GM23338 (cell line): Measurements from ENCODE around the gene NKX2-4. TPM values are rescaled to one million over a fixed set of nuclear protein-coding genes. Genes with fewer than 3 reads are reported as not detected.

Experiments used
- ATAC-seq: fragments of 200-7000 bp; cut with Tn5 transposase; 3 replicates; pipeline ENCODE4 v1.9.1; 2020
- DNase-seq: peaks from one replicate; pipeline ENCODE4 v3.0.0-alpha.2; 2015; ENCODE audit warnings: low spot score
- H2AFZ ChIP-seq: fragments of 200-600 bp; sonication (generic); 2 replicates; pipeline ENCODE4 v1.8.0; 2016; ENCODE audit warnings: antibody characterized with exemption, mild to moderate bottlenecking, moderate library complexity
- H3F3A ChIP-seq: fragments of 200-600 bp; sonication (generic); replicated peaks from 2 replicates; pipeline ENCODE4 v1.8.0; 2017; ENCODE audit warnings: antibody characterized with exemption, mixed run types, low read depth
- H3K27ac ChIP-seq: fragments of 200-600 bp; sonication (generic); 2 replicates; pipeline ENCODE4 v1.6.1; 2016; ENCODE audit warnings: low read depth
- H3K27me3 ChIP-seq: fragments of 200-600 bp; sonication (generic); 2 replicates; pipeline ENCODE4 v1.8.0; 2016; ENCODE audit warnings: mild to moderate bottlenecking, mixed run types, moderate library complexity; ENCODE audit not compliant: insufficient read depth
- H3K36me3 ChIP-seq: fragments of 200-600 bp; sonication (generic); 2 replicates; pipeline ENCODE4 v1.8.0; 2016; ENCODE audit warnings: mild to moderate bottlenecking; ENCODE audit not compliant: insufficient read depth
- H3K4me1 ChIP-seq: fragments of 200-600 bp; sonication (generic); 2 replicates; pipeline ENCODE4 v1.8.0; 2016; ENCODE audit warnings: mild to moderate bottlenecking, moderate library complexity; ENCODE audit not compliant: insufficient read depth
- H3K4me2 ChIP-seq: fragments of 200-600 bp; sonication (generic); 2 replicates; pipeline ENCODE4 v1.7.1; 2017; ENCODE audit warnings: mixed run types
- H3K4me3 ChIP-seq: fragments of 200-600 bp; sonication (generic); 2 replicates; pipeline ENCODE4 v1.6.1; 2016; ENCODE audit warnings: mixed run types
- H3K79me2 ChIP-seq: fragments of 200-600 bp; sonication (generic); replicated peaks from 2 replicates; pipeline ENCODE4 v1.8.0; 2017; ENCODE audit warnings: mild to moderate bottlenecking; ENCODE audit not compliant: insufficient read depth
- H3K9me2 ChIP-seq: fragments of 200-600 bp; sonication (generic); 2 replicates; pipeline ENCODE4 v1.8.0; 2017; ENCODE audit not compliant: insufficient read depth
- H4K20me1 ChIP-seq: fragments of 200-600 bp; sonication (generic); replicated peaks from 2 replicates; pipeline ENCODE4 v1.8.0; 2017; ENCODE audit warnings: mild to moderate bottlenecking; ENCODE audit not compliant: insufficient read depth
- H3K27ac Mint-ChIP-seq: 2 replicates; pipeline ENCODE4 v1.8.0; 2020; ENCODE audit warnings: inconsistent platforms, mild to moderate bottlenecking, moderate library complexity, mixed read lengths
- H3K27me3 Mint-ChIP-seq: 3 replicates; pipeline ENCODE4 v1.8.0; 2022; ENCODE audit warnings: low read depth, mild to moderate bottlenecking, moderate library complexity, mixed read lengths, inconsistent platforms; ENCODE audit not compliant: insufficient read depth, poor library complexity
- H3K36me3 Mint-ChIP-seq: 3 replicates; pipeline ENCODE4 v1.8.0; 2021; ENCODE audit warnings: low read depth, mild to moderate bottlenecking, inconsistent platforms, moderate library complexity, mixed read lengths
- H3K4me1 Mint-ChIP-seq: 3 replicates; pipeline ENCODE4 v1.8.0; 2020; ENCODE audit warnings: mild to moderate bottlenecking, inconsistent platforms, mixed read lengths
- H3K4me3 Mint-ChIP-seq: 3 replicates; pipeline ENCODE4 v1.8.0; 2021; ENCODE audit warnings: moderate library complexity, mild to moderate bottlenecking, inconsistent platforms, mixed read lengths
- H3K9me3 Mint-ChIP-seq: 3 replicates; pipeline ENCODE4 v1.8.0; 2020; ENCODE audit warnings: moderate library complexity, mild to moderate bottlenecking, inconsistent platforms, mixed read lengths
- CREB1 ChIP-seq: fragments of 250-450 bp; sonication (Bioruptor Pico); IDR thresholded peaks from 2 replicates; pipeline ENCODE4 v1.5.0; 2020; ENCODE audit warnings: low read depth, mild to moderate bottlenecking, moderate library complexity
- EZH2 ChIP-seq: fragments of 200-600 bp; sonication (generic); IDR thresholded peaks from one replicate; pipeline ENCODE4 v1.8.0; 2017; ENCODE audit warnings: antibody characterized with exemption, mild to moderate bottlenecking, low read depth; ENCODE audit not compliant: unreplicated experiment
- EZH2phosphoT487 ChIP-seq: fragments of 200-600 bp; sonication (generic); IDR thresholded peaks from one replicate; pipeline ENCODE4 v1.8.1; 2018; ENCODE audit warnings: antibody characterized with exemption; ENCODE audit not compliant: unreplicated experiment
- JUNB ChIP-seq: IDR thresholded peaks from one replicate; pipeline ENCODE4 v1.6.1; 2016; ENCODE audit warnings: antibody characterized with exemption; ENCODE audit not compliant: unreplicated experiment
- NANOG ChIP-seq: IDR thresholded peaks from 2 replicates; pipeline ENCODE4 v1.6.1; 2016; ENCODE audit warnings: antibody characterized with exemption, borderline replicate concordance
- POLR2AphosphoS5 ChIP-seq: IDR thresholded peaks from 2 replicates; pipeline ENCODE4 v1.6.1; 2016; ENCODE audit warnings: antibody characterized with exemption, low read depth
- STAT1 ChIP-seq: IDR thresholded peaks from one replicate; pipeline ENCODE4 v1.6.1; 2016; ENCODE audit warnings: antibody characterized with exemption; ENCODE audit not compliant: unreplicated experiment
- ZNF114 ChIP-seq: fragments of 250-450 bp; sonication (Bioruptor Pico); IDR thresholded peaks from 2 replicates; pipeline ENCODE4 v1.5.0; 2020; ENCODE audit warnings: mild to moderate bottlenecking, moderate library complexity
- ZNF331 ChIP-seq: fragments of 250-450 bp; sonication (Bioruptor Pico); IDR thresholded peaks from 2 replicates; pipeline ENCODE4 v1.5.0; 2020; ENCODE audit warnings: low read depth, mild to moderate bottlenecking, moderate library complexity
- polyA plus RNA-seq: library from polyadenylated mRNA; unstranded; fragments of >200 nt; fragmentation: Nextera tagmentation; extraction: Ambion mirVana; gene quantifications from 2 replicates; pipeline ENCODE4 v1.2.1, GENCODE V29; 2016
- total RNA-seq: library from RNA; depleted of rRNA; stranded (reverse); fragments of >200 nt; shearing (Covaris generic); gene quantifications from 2 replicates; pipeline ENCODE4 v1.2.3, GENCODE V29; 2014
- TF ChIP-seq, protein P1 (sequence below), 2 experiments: fragments of 200-600 bp in 1 of 2; sonication (generic) in 1 of 2; conservative IDR thresholded peaks; 2 replicates each; pipeline versions ENCODE4 v1.5.1 to v1.6.1; 2016 to 2017; ENCODE audit warnings: antibody characterized with exemption in 2 of 2, low read depth in 2 of 2, mild to moderate bottlenecking in 2 of 2, moderate library complexity in 1 of 2
- TF ChIP-seq, protein P2 (sequence below): fragments of 250-450 bp; sonication (Bioruptor Pico); IDR thresholded peaks from 2 replicates; pipeline ENCODE4 v1.5.0; 2020; ENCODE audit warnings: mild to moderate bottlenecking, moderate library complexity
- TF ChIP-seq, protein P3 (sequence below): IDR thresholded peaks from 2 replicates; pipeline ENCODE4 v1.6.1; 2016; ENCODE audit warnings: antibody characterized with exemption
- TF ChIP-seq, protein P4 (sequence below): IDR thresholded peaks from one replicate; pipeline ENCODE4 v1.6.1; 2018; ENCODE audit warnings: antibody characterized with exemption; ENCODE audit not compliant: unreplicated experiment

NKX2-4 gene
- total and polyA plus RNA-seq, 2 experiments from 2014 or later, result 0.61 to 2.1 TPM

DNA sequence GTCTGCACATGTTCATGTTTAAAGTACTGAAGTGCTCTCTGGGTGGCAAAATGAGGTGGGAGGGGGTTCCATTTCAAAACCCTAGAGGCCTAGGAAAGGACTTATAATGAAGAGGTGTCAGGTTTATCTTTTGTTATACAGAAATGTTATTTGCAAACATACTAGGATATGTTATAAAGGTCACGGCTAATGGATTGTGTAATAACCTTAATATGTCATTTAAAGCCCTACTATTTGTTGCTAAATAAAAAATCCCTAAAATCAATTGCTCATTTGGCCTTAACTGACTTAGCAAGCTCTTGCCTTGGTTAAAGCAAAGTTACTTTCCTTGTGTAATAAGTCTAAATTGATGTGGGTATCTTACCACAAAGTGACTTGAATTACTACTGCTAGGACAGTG, 8.8 kb downstream of the NKX2-4 start:
- Histone ChIP-seq H3K4me3 (no peak overlapping the region), H2AFZ (no peak overlapping the region), H3K27me3 (peaks cover 41% of the 10 kb centered on the region), H3K79me2 (no peaks in the 10 kb centered on the region), H3K4me2 (no peak overlapping the region), H3F3A (0 out of 2 replicates have a peak, but pooled peaks cover 4% of the 10 kb centered on the region), H3K4me1 (peaks cover 32% of the 10 kb centered on the region), H3K36me3 (no peaks in the 10 kb centered on the region; the same call in 1 of the 2 replicates), H3K27ac (no peak overlapping the region), H4K20me1 (peaks cover 22% of the 10 kb centered on the region), H3K9me2 (no peaks in the 10 kb centered on the region)
- TF ChIP-seq, protein P1, sequence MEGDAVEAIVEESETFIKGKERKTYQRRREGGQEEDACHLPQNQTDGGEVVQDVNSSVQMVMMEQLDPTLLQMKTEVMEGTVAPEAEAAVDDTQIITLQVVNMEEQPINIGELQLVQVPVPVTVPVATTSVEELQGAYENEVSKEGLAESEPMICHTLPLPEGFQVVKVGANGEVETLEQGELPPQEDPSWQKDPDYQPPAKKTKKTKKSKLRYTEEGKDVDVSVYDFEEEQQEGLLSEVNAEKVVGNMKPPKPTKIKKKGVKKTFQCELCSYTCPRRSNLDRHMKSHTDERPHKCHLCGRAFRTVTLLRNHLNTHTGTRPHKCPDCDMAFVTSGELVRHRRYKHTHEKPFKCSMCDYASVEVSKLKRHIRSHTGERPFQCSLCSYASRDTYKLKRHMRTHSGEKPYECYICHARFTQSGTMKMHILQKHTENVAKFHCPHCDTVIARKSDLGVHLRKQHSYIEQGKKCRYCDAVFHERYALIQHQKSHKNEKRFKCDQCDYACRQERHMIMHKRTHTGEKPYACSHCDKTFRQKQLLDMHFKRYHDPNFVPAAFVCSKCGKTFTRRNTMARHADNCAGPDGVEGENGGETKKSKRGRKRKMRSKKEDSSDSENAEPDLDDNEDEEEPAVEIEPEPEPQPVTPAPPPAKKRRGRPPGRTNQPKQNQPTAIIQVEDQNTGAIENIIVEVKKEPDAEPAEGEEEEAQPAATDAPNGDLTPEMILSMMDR (conservative IDR thresholded peaks at IDR 0.05; ENCODE audit: low read depth in 2 of 2), result no peak
- TF ChIP-seq JUNB (no peak), POLR2AphosphoS5 (no peak), ZNF331 (CRISPR knock-in tag) (no peak), EZH2 (no peak), ZNF114 (no peak), EZH2phosphoT487 (no peak), STAT1 (no peak), CREB1 (CRISPR knock-in tag) (no peak), NANOG (no peak)
- TF ChIP-seq, protein P2, sequence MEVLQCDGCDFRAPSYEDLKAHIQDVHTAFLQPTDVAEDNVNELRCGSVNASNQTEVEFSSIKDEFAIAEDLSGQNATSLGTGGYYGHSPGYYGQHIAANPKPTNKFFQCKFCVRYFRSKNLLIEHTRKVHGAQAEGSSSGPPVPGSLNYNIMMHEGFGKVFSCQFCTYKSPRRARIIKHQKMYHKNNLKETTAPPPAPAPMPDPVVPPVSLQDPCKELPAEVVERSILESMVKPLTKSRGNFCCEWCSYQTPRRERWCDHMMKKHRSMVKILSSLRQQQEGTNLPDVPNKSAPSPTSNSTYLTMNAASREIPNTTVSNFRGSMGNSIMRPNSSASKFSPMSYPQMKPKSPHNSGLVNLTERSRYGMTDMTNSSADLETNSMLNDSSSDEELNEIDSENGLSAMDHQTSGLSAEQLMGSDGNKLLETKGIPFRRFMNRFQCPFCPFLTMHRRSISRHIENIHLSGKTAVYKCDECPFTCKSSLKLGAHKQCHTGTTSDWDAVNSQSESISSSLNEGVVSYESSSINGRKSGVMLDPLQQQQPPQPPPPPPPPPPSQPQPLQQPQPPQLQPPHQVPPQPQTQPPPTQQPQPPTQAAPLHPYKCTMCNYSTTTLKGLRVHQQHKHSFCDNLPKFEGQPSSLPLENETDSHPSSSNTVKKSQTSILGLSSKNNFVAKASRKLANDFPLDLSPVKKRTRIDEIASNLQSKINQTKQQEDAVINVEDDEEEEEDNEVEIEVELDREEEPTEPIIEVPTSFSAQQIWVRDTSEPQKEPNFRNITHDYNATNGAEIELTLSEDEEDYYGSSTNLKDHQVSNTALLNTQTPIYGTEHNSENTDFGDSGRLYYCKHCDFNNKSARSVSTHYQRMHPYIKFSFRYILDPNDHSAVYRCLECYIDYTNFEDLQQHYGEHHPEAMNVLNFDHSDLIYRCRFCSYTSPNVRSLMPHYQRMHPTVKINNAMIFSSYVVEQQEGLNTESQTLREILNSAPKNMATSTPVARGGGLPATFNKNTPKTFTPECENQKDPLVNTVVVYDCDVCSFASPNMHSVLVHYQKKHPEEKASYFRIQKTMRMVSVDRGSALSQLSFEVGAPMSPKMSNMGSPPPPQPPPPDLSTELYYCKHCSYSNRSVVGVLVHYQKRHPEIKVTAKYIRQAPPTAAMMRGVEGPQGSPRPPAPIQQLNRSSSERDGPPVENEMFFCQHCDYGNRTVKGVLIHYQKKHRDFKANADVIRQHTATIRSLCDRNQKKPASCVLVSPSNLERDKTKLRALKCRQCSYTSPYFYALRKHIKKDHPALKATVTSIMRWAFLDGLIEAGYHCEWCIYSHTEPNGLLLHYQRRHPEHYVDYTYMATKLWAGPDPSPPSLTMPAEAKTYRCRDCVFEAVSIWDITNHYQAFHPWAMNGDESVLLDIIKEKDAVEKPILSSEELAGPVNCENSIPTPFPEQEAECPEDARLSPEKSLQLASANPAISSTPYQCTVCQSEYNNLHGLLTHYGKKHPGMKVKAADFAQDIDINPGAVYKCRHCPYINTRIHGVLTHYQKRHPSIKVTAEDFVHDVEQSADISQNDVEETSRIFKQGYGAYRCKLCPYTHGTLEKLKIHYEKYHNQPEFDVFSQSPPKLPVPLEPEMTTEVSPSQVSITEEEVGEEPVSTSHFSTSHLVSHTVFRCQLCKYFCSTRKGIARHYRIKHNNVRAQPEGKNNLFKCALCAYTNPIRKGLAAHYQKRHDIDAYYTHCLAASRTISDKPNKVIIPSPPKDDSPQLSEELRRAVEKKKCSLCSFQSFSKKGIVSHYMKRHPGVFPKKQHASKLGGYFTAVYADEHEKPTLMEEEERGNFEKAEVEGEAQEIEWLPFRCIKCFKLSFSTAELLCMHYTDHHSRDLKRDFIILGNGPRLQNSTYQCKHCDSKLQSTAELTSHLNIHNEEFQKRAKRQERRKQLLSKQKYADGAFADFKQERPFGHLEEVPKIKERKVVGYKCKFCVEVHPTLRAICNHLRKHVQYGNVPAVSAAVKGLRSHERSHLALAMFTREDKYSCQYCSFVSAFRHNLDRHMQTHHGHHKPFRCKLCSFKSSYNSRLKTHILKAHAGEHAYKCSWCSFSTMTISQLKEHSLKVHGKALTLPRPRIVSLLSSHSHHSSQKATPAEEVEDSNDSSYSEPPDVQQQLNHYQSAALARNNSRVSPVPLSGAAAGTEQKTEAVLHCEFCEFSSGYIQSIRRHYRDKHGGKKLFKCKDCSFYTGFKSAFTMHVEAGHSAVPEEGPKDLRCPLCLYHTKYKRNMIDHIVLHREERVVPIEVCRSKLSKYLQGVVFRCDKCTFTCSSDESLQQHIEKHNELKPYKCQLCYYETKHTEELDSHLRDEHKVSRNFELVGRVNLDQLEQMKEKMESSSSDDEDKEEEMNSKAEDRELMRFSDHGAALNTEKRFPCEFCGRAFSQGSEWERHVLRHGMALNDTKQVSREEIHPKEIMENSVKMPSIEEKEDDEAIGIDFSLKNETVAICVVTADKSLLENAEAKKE (CRISPR knock-in tag), result no peak
- TF ChIP-seq, protein P3, sequence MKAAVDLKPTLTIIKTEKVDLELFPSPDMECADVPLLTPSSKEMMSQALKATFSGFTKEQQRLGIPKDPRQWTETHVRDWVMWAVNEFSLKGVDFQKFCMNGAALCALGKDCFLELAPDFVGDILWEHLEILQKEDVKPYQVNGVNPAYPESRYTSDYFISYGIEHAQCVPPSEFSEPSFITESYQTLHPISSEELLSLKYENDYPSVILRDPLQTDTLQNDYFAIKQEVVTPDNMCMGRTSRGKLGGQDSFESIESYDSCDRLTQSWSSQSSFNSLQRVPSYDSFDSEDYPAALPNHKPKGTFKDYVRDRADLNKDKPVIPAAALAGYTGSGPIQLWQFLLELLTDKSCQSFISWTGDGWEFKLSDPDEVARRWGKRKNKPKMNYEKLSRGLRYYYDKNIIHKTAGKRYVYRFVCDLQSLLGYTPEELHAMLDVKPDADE, result no peak
- TF ChIP-seq, protein P4, sequence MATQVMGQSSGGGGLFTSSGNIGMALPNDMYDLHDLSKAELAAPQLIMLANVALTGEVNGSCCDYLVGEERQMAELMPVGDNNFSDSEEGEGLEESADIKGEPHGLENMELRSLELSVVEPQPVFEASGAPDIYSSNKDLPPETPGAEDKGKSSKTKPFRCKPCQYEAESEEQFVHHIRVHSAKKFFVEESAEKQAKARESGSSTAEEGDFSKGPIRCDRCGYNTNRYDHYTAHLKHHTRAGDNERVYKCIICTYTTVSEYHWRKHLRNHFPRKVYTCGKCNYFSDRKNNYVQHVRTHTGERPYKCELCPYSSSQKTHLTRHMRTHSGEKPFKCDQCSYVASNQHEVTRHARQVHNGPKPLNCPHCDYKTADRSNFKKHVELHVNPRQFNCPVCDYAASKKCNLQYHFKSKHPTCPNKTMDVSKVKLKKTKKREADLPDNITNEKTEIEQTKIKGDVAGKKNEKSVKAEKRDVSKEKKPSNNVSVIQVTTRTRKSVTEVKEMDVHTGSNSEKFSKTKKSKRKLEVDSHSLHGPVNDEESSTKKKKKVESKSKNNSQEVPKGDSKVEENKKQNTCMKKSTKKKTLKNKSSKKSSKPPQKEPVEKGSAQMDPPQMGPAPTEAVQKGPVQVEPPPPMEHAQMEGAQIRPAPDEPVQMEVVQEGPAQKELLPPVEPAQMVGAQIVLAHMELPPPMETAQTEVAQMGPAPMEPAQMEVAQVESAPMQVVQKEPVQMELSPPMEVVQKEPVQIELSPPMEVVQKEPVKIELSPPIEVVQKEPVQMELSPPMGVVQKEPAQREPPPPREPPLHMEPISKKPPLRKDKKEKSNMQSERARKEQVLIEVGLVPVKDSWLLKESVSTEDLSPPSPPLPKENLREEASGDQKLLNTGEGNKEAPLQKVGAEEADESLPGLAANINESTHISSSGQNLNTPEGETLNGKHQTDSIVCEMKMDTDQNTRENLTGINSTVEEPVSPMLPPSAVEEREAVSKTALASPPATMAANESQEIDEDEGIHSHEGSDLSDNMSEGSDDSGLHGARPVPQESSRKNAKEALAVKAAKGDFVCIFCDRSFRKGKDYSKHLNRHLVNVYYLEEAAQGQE, result no peak
- DNase-seq, result no peak
- Mint-ChIP-seq H3K9me3 (no peaks in the 10 kb centered on the region), H3K4me3 (no peak overlapping the region), H3K36me3 (peaks cover 22% of the 10 kb centered on the region; the same call in 2 of the 3 replicates), H3K27ac (no peak overlapping the region), H3K4me1 (peaks cover 18% of the 10 kb centered on the region; the same call in 2 of the 3 replicates), H3K27me3 (peaks cover 27% of the 10 kb centered on the region)
- ATAC-seq, result no peak
